Karpas-422 (cell line): Measurements from ENCODE around the gene TRPM8. TPM values are rescaled to one million over a fixed set of nuclear protein-coding genes. Genes with fewer than 3 reads are reported as not detected.

ENCODE experiments used
- DNase-seq: peaks from one replicate; pipeline ENCODE4 v3.0.0-alpha.2; 2015
- H2AFZ ChIP-seq: fragments of 200-600 bp; sonication (generic); 2 replicates; pipeline ENCODE4 v1.6.1; 2014; ENCODE audit warnings: antibody characterized with exemption, low read length, mixed read lengths
- H3K27ac ChIP-seq: fragments of 200-600 bp; sonication (generic); 2 replicates; pipeline ENCODE4 v1.5.1; 2014; ENCODE audit warnings: mild to moderate bottlenecking, low read length, moderate library complexity
- H3K27me3 ChIP-seq: fragments of 200-600 bp; sonication (generic); 2 replicates; pipeline ENCODE4 v1.6.1; 2014; ENCODE audit warnings: low read length, mixed read lengths
- H3K36me3 ChIP-seq: fragments of 200-600 bp; sonication (generic); 2 replicates; pipeline ENCODE4 v1.6.1; 2014; ENCODE audit warnings: low read length, mixed read lengths; ENCODE audit not compliant: insufficient read depth
- H3K4me1 ChIP-seq: fragments of 200-600 bp; sonication (generic); 2 replicates; pipeline ENCODE4 v1.6.1; 2014; ENCODE audit warnings: mild to moderate bottlenecking, low read length, mixed read lengths
- H3K4me2 ChIP-seq: fragments of 200-600 bp; sonication (generic); 2 replicates; pipeline ENCODE4 v1.6.1; 2014; ENCODE audit warnings: low read length, low read depth, mild to moderate bottlenecking; ENCODE audit not compliant: poor library complexity, severe bottlenecking
- H3K4me3 ChIP-seq: fragments of 200-600 bp; sonication (generic); 2 replicates; pipeline ENCODE4 v1.5.1; 2014; ENCODE audit warnings: mild to moderate bottlenecking, antibody characterized with exemption, low read length, mixed read lengths
- H3K79me2 ChIP-seq: fragments of 200-600 bp; sonication (generic); 2 replicates; pipeline ENCODE4 v1.6.1; 2014; ENCODE audit warnings: mild to moderate bottlenecking, low read length, mixed read lengths
- H3K9ac ChIP-seq: fragments of 200-600 bp; sonication (generic); 2 replicates; pipeline ENCODE4 v1.6.0; 2014; ENCODE audit warnings: low read length
- H3K9me2 ChIP-seq: fragments of 200-600 bp; sonication (generic), shearing (Covaris generic); replicated peaks from 2 replicates; pipeline ENCODE4 v1.6.0; 2014; ENCODE audit warnings: mild to moderate bottlenecking, low read length, moderate library complexity; ENCODE audit not compliant: insufficient read depth
- H3K9me3 ChIP-seq: fragments of 300-700, 200-600 bp; sonication (generic); 2 replicates; pipeline ENCODE4 v1.6.1; 2014; ENCODE audit warnings: low read length, mixed read lengths
- H4K20me1 ChIP-seq: fragments of 200-600 bp; sonication (generic); 2 replicates; pipeline ENCODE4 v1.6.1; 2014; ENCODE audit warnings: mild to moderate bottlenecking, antibody characterized with exemption, low read length, low read depth; ENCODE audit not compliant: insufficient read depth
- total RNA-seq: library from RNA; depleted of rRNA; stranded (reverse); fragments of >200 nt; shearing (Covaris generic); gene quantifications from 2 replicates; pipeline ENCODE4 v1.2.3, GENCODE V29; 2014; ENCODE audit warnings: low replicate concordance

TRPM8 gene
- total RNA-seq, 1 experiment from 2014 or later: not detected

- H3K9ac ChIP-seq: no peak overlapping the region
- no peaks in the 10 kb centered on the region for H3K4me1 ChIP-seq
- no peak overlapping the region for H3K4me3 ChIP-seq
- no peaks in the 10 kb centered on the region for H3K9me3 ChIP-seq
- H3K9me2 ChIP-seq: no peaks in the 10 kb centered on the region
- H2AFZ ChIP-seq: no peak overlapping the region
- H3K36me3 ChIP-seq: no peaks in the 10 kb centered on the region
- no peaks in the 10 kb centered on the region; the same call in 1 of the 2 replicates for H3K27me3 ChIP-seq
- DNase-seq: no peak
- H4K20me1 ChIP-seq: no peaks in the 10 kb centered on the region
- H3K27ac ChIP-seq: no peak overlapping the region
- no peak overlapping the region for H3K4me2 ChIP-seq
- H3K79me2 ChIP-seq: no peaks in the 10 kb centered on the region
These were observed 15.3 kb upstream of the TRPM8 start for GRCh38 chr2:233901884-233902283.

- DNase-seq: no peak
- Histone ChIP-seq H2AFZ (no peak overlapping the region), H3K27ac (no peak overlapping the region), H3K36me3 (no peaks in the 10 kb centered on the region), H4K20me1 (no peaks in the 10 kb centered on the region), H3K9me2 (no peaks in the 10 kb centered on the region), H3K27me3 (no peaks in the 10 kb centered on the region), H3K4me2 (no peak overlapping the region), H3K9me3 (no peaks in the 10 kb centered on the region), H3K4me1 (no peaks in the 10 kb centered on the region), H3K79me2 (no peaks in the 10 kb centered on the region), H3K4me3 (no peak overlapping the region), H3K9ac (no peak overlapping the region)
These were observed 11.2 kb upstream of the TRPM8 start for GRCh38 chr2:233905945-233906344.

- H3K4me2 ChIP-seq: no peak overlapping the region
- H3K79me2 ChIP-seq: no peaks in the 10 kb centered on the region
- H3K27ac ChIP-seq: no peak overlapping the region
- H3K27me3 ChIP-seq: no peaks in the 10 kb centered on the region
- H3K9me3 ChIP-seq: no peaks in the 10 kb centered on the region
- no peak for DNase-seq
- H2AFZ ChIP-seq: no peak overlapping the region
- H3K36me3 ChIP-seq: no peaks in the 10 kb centered on the region
- H3K4me1 ChIP-seq: no peaks in the 10 kb centered on the region
- H3K9me2 ChIP-seq: no peaks in the 10 kb centered on the region
- H4K20me1 ChIP-seq: no peaks in the 10 kb centered on the region
- no peak overlapping the region for H3K9ac ChIP-seq
- H3K4me3 ChIP-seq: no peak overlapping the region
These were observed 9.5 kb upstream of the TRPM8 start for GRCh38 chr2:233907627-233908026.

- no peaks in the 10 kb centered on the region for H3K36me3 ChIP-seq
- no peaks in the 10 kb centered on the region for H3K27me3 ChIP-seq
- no peaks in the 10 kb centered on the region for H3K9me2 ChIP-seq
- H2AFZ ChIP-seq: no peak overlapping the region
- H3K4me1 ChIP-seq: no peaks in the 10 kb centered on the region
- H3K9ac ChIP-seq: no peak overlapping the region
- no peaks in the 10 kb centered on the region for H4K20me1 ChIP-seq
- H3K4me2 ChIP-seq: no peak overlapping the region
- peak; percentile 56 for DNase-seq
- H3K79me2 ChIP-seq: no peaks in the 10 kb centered on the region
- no peak overlapping the region for H3K4me3 ChIP-seq
- no peak overlapping the region for H3K27ac ChIP-seq
- H3K9me3 ChIP-seq: no peaks in the 10 kb centered on the region
These were observed 4.3 kb upstream of the TRPM8 start for GRCh38 chr2:233912691-233913423.

- H3K27me3 ChIP-seq: no peaks in the 10 kb centered on the region
- H3K9me2 ChIP-seq: no peaks in the 10 kb centered on the region
- no peaks in the 10 kb centered on the region for H3K9me3 ChIP-seq
- no peaks in the 10 kb centered on the region for H3K36me3 ChIP-seq
- H2AFZ ChIP-seq: no peak overlapping the region
- no peak overlapping the region for H3K9ac ChIP-seq
- H4K20me1 ChIP-seq: no peaks in the 10 kb centered on the region
- peak; percentile 57 for DNase-seq
- no peak overlapping the region for H3K27ac ChIP-seq
- no peak overlapping the region for H3K4me2 ChIP-seq
- H3K4me3 ChIP-seq: no peak overlapping the region
- H3K79me2 ChIP-seq: no peaks in the 10 kb centered on the region
- H3K4me1 ChIP-seq: no peaks in the 10 kb centered on the region
These were observed 2.0 kb upstream of the TRPM8 start for GRCh38 chr2:233915128-233915527.

- no peaks in the 10 kb centered on the region for H3K9me2 ChIP-seq
- no peak overlapping the region for H3K4me2 ChIP-seq
- H3K79me2 ChIP-seq: no peaks in the 10 kb centered on the region
- no peak overlapping the region for H3K9ac ChIP-seq
- H4K20me1 ChIP-seq: no peaks in the 10 kb centered on the region; the same call in 1 of the 2 replicates
- H3K27me3 ChIP-seq: no peaks in the 10 kb centered on the region
- H2AFZ ChIP-seq: no peak overlapping the region
- no peaks in the 10 kb centered on the region for H3K36me3 ChIP-seq
- DNase-seq: peak; percentile 31
- H3K27ac ChIP-seq: no peak overlapping the region
- H3K4me3 ChIP-seq: no peak overlapping the region
- no peaks in the 10 kb centered on the region for H3K9me3 ChIP-seq
- H3K4me1 ChIP-seq: no peaks in the 10 kb centered on the region
These were observed 2.1 kb downstream of the TRPM8 start for GRCh38 chr2:233919319-233919718.

- Histone ChIP-seq H3K27ac (no peak overlapping the region), H3K79me2 (no peaks in the 10 kb centered on the region), H3K27me3 (no peaks in the 10 kb centered on the region), H3K9ac (no peak overlapping the region), H3K9me2 (no peaks in the 10 kb centered on the region), H2AFZ (no peak overlapping the region), H3K9me3 (no peaks in the 10 kb centered on the region), H3K36me3 (no peaks in the 10 kb centered on the region), H3K4me3 (no peak overlapping the region), H3K4me1 (no peaks in the 10 kb centered on the region), H3K4me2 (no peak overlapping the region), H4K20me1 (no peaks in the 10 kb centered on the region; the same call in 1 of the 2 replicates)
- DNase-seq: no peak
These were observed 2.8 kb downstream of the TRPM8 start for GRCh38 chr2:233919938-233920337.

GRCh38 chr2:233922471-233922870 is 5.3 kb downstream of the TRPM8 start:
- H3K27me3 ChIP-seq: no peaks in the 10 kb centered on the region
- H3K9me3 ChIP-seq: no peaks in the 10 kb centered on the region
- no peak overlapping the region for H3K4me2 ChIP-seq
- H3K36me3 ChIP-seq: no peaks in the 10 kb centered on the region
- H3K27ac ChIP-seq: no peak overlapping the region
- no peaks in the 10 kb centered on the region for H3K9me2 ChIP-seq
- H3K4me1 ChIP-seq: no peaks in the 10 kb centered on the region
- H3K9ac ChIP-seq: no peak overlapping the region
- DNase-seq: peak; percentile 14
- H3K79me2 ChIP-seq: no peaks in the 10 kb centered on the region
- H2AFZ ChIP-seq: no peak overlapping the region
- no peak overlapping the region for H3K4me3 ChIP-seq
- H4K20me1 ChIP-seq: no peaks in the 10 kb centered on the region; the same call in 1 of the 2 replicates
